GM12878 (cell line): ENCODE data around the gene GLT8D2. TPM values are rescaled to one million over a fixed set of nuclear protein-coding genes. Genes with fewer than 3 reads are reported as not detected.

Experiments used
- ATAC-seq: fragments of 200-7000 bp; cut with Tn5 transposase; 3 replicates; pipeline ENCODE4 v1.9.1; 2020; ENCODE audit warnings: mild to moderate bottlenecking, moderate library complexity
- BruUV-seq: library from RNA; stranded (reverse); fragments of 400-500 nt; replicated peaks from 2 replicates; lab custom pipeline; 2021; lab: Mats Ljungman, UMichigan
- CTCF ChIA-PET: fragments of 300-600 bp; sonication (Branson Sonifier 250); formaldehyde crosslinking; extraction: SDS; loops from one replicate; lab custom pipeline; 2021; ENCODE audit warnings: inconsistent platforms; lab: Yijun Ruan, JAX
- POLR2A ChIA-PET: fragments of 350-600 bp; formaldehyde crosslinking; extraction: SDS; loops from one replicate; lab custom pipeline; 2021; ENCODE audit warnings: inconsistent platforms; lab: Charles Lee
- RAD21 ChIA-PET: fragments of 300-600 bp; sonication (Branson Sonifier 250); formaldehyde crosslinking; loops from one replicate; lab custom pipeline; 2023; ENCODE audit warnings: antibody characterized with exemption; ENCODE audit not compliant: unreplicated experiment; lab: Charles Lee
- SMC1A ChIA-PET: fragments of 300-600 bp; sonication (Branson Sonifier 250); formaldehyde crosslinking; loops from one replicate; lab custom pipeline; 2023; ENCODE audit not compliant: unreplicated experiment, uncharacterized antibody; lab: Charles Lee
- DNase-seq: peaks from one replicate; pipeline ENCODE4 v3.0.0-alpha.2; 2011; ENCODE audit warnings: low read depth, low spot score
- FAIRE-seq: peaks from 3 replicates; lab custom pipeline; 2011; peaks lifted over from hg19 to GRCh38; lab: Jason Lieb, UNC
- H2AFZ ChIP-seq: 2 replicates; pipeline ENCODE4 v1.6.0; 2011; ENCODE audit warnings: low read depth, low read length, control low read depth; ENCODE audit not compliant: control insufficient read depth
- H3K27ac ChIP-seq: 2 replicates; pipeline ENCODE4 v1.5.1; 2011; ENCODE audit warnings: control low read depth; ENCODE audit not compliant: control insufficient read depth, insufficient read depth
- H3K27me3 ChIP-seq, 2 experiments: replicated peaks in 1 of 2; 2 replicates each; pipeline versions ENCODE4 v1.6.0 to v1.6.1; 2011; ENCODE audit warnings: low read length in 1 of 2; ENCODE audit not compliant: control insufficient read depth in 2 of 2, insufficient read depth in 2 of 2
- H3K36me3 ChIP-seq, 2 experiments: 2 replicates each; pipeline ENCODE4 v1.5.1; 2011; ENCODE audit warnings: low read length in 1 of 2; ENCODE audit not compliant: control insufficient read depth in 2 of 2, insufficient read depth in 2 of 2
- H3K4me1 ChIP-seq: 2 replicates; pipeline ENCODE4 v1.6.1; 2011; ENCODE audit warnings: mild to moderate bottlenecking, low read length, moderate library complexity, mixed read lengths; ENCODE audit not compliant: control insufficient read depth, insufficient read depth
- H3K4me2 ChIP-seq: 2 replicates; pipeline ENCODE4 v1.6.0; 2011; ENCODE audit warnings: control low read depth; ENCODE audit not compliant: control insufficient read depth, insufficient read depth
- H3K4me3 ChIP-seq: fragments of 200-600 bp; sonication (generic); 2 replicates; pipeline ENCODE4 v1.5.1; 2016
- H3K79me2 ChIP-seq: 2 replicates; pipeline ENCODE4 v1.6.0; 2011; ENCODE audit warnings: low read length; ENCODE audit not compliant: control insufficient read depth, insufficient read depth
- H3K9ac ChIP-seq: 2 replicates; pipeline ENCODE4 v1.8.0; 2011; ENCODE audit warnings: low read length, control low read depth, mixed read lengths; ENCODE audit not compliant: control insufficient read depth, insufficient read depth
- H3K9me3 ChIP-seq: replicated peaks from 3 replicates; pipeline ENCODE4 v1.5.1; 2011; ENCODE audit warnings: mild to moderate bottlenecking, low read length; ENCODE audit not compliant: control insufficient read depth, insufficient read depth
- H4K20me1 ChIP-seq: 2 replicates; pipeline ENCODE4 v1.6.0; 2011; ENCODE audit not compliant: control insufficient read depth, insufficient read depth
- ATF7 ChIP-seq: fragments of 450-650 bp; IDR thresholded peaks from 2 replicates; pipeline ENCODE4 v1.6.1; 2016; ENCODE audit warnings: low read depth, mild to moderate bottlenecking
- DPF2 ChIP-seq: fragments of 450-650 bp; IDR thresholded peaks from 2 replicates; pipeline ENCODE4 v1.6.1; 2017; ENCODE audit warnings: mild to moderate bottlenecking
- EGR1 ChIP-seq, 2 experiments: IDR thresholded peaks; 1 replicate in 1 of 2; 2 replicates in 1 of 2; pipeline ENCODE4 v1.6.1; 2011 to 2012; ENCODE audit warnings: low read depth in 2 of 2, low read length in 2 of 2, borderline replicate concordance in 1 of 2, mild to moderate bottlenecking in 1 of 2, moderate library complexity in 1 of 2
- EP300 ChIP-seq, 2 experiments: fragments of 150-350 bp in 1 of 2; IDR thresholded peaks; 2 replicates each; pipeline ENCODE4 v1.6.1; 2011 to 2012; ENCODE audit warnings: low read depth in 2 of 2, low read length in 2 of 2, borderline replicate concordance in 1 of 2, improper control_type of control experiment in 1 of 2, inconsistent platforms in 1 of 2; ENCODE audit not compliant: control insufficient read depth in 1 of 2
- MYC ChIP-seq: IDR thresholded peaks from 2 replicates; pipeline ENCODE4 v1.6.1; 2011; ENCODE audit warnings: mild to moderate bottlenecking, low read length, moderate library complexity, inconsistent platforms; ENCODE audit not compliant: insufficient read depth, insufficient replicate concordance, insufficient read length, severe bottlenecking
- RELA ChIP-seq: fragments of 450-650 bp; IDR thresholded peaks from 2 replicates; pipeline ENCODE4 v1.8.0; 2014; ENCODE audit warnings: borderline replicate concordance; ENCODE audit not compliant: partially characterized antibody
- SMC3 ChIP-seq: IDR thresholded peaks from 2 replicates; pipeline ENCODE4 v1.6.1; 2011; ENCODE audit warnings: low read length, improper control_type of control experiment, borderline replicate concordance
- TAF1 ChIP-seq: IDR thresholded peaks from 2 replicates; pipeline ENCODE4 v1.6.1; 2011; ENCODE audit warnings: mild to moderate bottlenecking, low read depth, low read length, borderline replicate concordance
- WGBS: methylation state at CpG from one replicate; pipeline ENCODE4 v1.1.6; 2016; ENCODE audit warnings: low lambda C conversion rate; ENCODE audit not compliant: insufficient replicate concordance, insufficient coverage; ENCODE audit errors: missing lambda C conversion rate; 5-methylcytosine and 5-hydroxymethylcytosine counted together
- in situ Hi-C: fragments of 300-500 bp; cut with MboI; formaldehyde crosslinking; loops from 9 replicates; pipeline ENCODE4 v1.14.3; 2018; ENCODE audit warnings: mixed read lengths
- intact Hi-C: fragments of 100-400 bp; cut with micrococcal nuclease; formaldehyde crosslinking; loops from one replicate; pipeline ENCODE4 v1.14.2; 2022; ENCODE audit not compliant: unreplicated experiment
- polyA plus RNA-seq, 11 experiments: library from polyadenylated mRNA; depleted of rRNA in 4 of 11; unstranded in 6 of 11; stranded (reverse) in 5 of 11; fragments of >200 nt; fragmentation: Nextera tagmentation in 4 of 11; fragmentation: Illumina TruSeq in 1 of 11; extraction: Ambion mirVana in 4 of 11; extraction: Trizol in 1 of 11; gene quantifications; 1 replicate in 1 of 11; 2 replicates in 10 of 11; pipeline versions ENCODE4 v1.2.1 to v1.2.3, GENCODE V29; 2011 to 2016; ENCODE audit warnings: inconsistent platforms in 2 of 11, missing spikeins in 2 of 11, low read depth in 1 of 11
- total RNA-seq, 4 experiments: library from RNA; depleted of rRNA in 3 of 4; stranded (reverse); fragments of >200 nt in 3 of 4; fragmentation: Illumina TruSeq in 1 of 4; extraction: Trizol in 1 of 4; gene quantifications; 2 replicates each; pipeline versions ENCODE4 v1.2.1 to v1.2.3, GENCODE V29; 2013 to 2021
- TF ChIP-seq, protein P1 (sequence below): IDR thresholded peaks from 2 replicates; pipeline ENCODE4 v1.6.1; 2012; ENCODE audit warnings: low read depth, low read length, improper control_type of control experiment
- TF ChIP-seq, protein P2 (sequence below): fragments of 450-650 bp; IDR thresholded peaks from 2 replicates; pipeline ENCODE4 v1.6.1; 2017; ENCODE audit warnings: mild to moderate bottlenecking, moderate library complexity
- TF ChIP-seq, protein P3 (sequence below): fragments of 450-650 bp; formaldehyde crosslinking; IDR thresholded peaks from 2 replicates; pipeline ENCODE4 v1.4.0; 2020; ENCODE audit warnings: mild to moderate bottlenecking, moderate library complexity
- TF ChIP-seq, protein P4 (sequence below): IDR thresholded peaks from 2 replicates; pipeline ENCODE4 v1.6.1; 2011; ENCODE audit warnings: mild to moderate bottlenecking, low read depth, low read length, moderate library complexity; ENCODE audit not compliant: insufficient replicate concordance

GLT8D2 gene
- total and polyA plus RNA-seq, 10 of the 15 experiments (the other 5 are each of a cell fraction or from before 2014, with no cell fraction given): 0.06 to 0.80 (median 0.37) TPM; not detected in 1

DNA sequence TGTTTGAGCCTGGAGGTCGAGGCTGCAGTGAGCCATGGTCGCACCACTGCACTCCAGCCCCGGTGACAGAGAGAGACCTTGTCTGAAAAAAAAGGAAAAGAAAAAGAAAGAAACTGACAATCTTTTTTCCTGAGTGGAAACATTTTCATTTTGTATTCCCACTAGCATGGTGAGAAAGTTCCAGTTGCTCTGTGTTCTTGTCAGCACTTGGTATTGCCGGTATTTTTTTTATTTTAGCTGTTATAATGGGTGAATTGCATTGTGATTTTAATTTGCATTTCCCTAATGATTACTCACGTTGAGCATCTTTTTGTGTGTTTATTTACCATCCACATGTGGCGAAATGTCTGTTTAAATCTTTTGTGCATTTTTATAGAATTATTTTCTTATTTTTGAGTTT is 25.6 kb downstream of the GLT8D2 start (continued):
- TF ChIP-seq, protein P1, sequence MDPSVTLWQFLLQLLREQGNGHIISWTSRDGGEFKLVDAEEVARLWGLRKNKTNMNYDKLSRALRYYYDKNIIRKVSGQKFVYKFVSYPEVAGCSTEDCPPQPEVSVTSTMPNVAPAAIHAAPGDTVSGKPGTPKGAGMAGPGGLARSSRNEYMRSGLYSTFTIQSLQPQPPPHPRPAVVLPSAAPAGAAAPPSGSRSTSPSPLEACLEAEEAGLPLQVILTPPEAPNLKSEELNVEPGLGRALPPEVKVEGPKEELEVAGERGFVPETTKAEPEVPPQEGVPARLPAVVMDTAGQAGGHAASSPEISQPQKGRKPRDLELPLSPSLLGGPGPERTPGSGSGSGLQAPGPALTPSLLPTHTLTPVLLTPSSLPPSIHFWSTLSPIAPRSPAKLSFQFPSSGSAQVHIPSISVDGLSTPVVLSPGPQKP: no peak
- TF ChIP-seq, protein P2, sequence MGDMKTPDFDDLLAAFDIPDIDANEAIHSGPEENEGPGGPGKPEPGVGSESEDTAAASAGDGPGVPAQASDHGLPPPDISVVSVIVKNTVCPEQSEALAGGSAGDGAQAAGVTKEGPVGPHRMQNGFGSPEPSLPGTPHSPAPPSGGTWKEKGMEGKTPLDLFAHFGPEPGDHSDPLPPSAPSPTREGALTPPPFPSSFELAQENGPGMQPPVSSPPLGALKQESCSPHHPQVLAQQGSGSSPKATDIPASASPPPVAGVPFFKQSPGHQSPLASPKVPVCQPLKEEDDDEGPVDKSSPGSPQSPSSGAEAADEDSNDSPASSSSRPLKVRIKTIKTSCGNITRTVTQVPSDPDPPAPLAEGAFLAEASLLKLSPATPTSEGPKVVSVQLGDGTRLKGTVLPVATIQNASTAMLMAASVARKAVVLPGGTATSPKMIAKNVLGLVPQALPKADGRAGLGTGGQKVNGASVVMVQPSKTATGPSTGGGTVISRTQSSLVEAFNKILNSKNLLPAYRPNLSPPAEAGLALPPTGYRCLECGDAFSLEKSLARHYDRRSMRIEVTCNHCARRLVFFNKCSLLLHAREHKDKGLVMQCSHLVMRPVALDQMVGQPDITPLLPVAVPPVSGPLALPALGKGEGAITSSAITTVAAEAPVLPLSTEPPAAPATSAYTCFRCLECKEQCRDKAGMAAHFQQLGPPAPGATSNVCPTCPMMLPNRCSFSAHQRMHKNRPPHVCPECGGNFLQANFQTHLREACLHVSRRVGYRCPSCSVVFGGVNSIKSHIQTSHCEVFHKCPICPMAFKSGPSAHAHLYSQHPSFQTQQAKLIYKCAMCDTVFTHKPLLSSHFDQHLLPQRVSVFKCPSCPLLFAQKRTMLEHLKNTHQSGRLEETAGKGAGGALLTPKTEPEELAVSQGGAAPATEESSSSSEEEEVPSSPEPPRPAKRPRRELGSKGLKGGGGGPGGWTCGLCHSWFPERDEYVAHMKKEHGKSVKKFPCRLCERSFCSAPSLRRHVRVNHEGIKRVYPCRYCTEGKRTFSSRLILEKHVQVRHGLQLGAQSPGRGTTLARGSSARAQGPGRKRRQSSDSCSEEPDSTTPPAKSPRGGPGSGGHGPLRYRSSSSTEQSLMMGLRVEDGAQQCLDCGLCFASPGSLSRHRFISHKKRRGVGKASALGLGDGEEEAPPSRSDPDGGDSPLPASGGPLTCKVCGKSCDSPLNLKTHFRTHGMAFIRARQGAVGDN: no peak
- TF ChIP-seq TAF1 (no peak), MYC (no peak), EGR1 (IDR thresholded peaks at IDR 0.05; ENCODE audit: borderline replicate concordance in 1 of 2, low read depth in 2 of 2, low read length in 2 of 2) (no peak)

DNA sequence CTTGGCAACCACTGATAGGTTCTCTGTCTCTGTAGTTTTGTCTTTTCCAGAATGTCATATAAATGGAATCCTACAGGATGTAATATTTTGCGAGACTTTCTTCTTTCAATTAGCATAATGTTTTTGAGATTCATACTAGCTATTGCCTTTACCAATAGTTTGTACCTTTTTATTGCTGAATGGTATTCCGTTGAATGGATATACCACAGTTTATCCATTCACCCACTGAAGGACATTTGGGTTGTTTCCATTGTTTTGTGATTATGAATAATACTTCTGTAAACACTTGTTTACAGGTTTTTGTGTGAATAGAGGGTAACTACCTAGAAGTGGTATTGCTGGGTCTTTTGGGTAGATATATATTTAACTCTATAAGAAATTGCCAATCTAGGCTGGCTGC is 26.3 kb downstream of the GLT8D2 start:
- 86% methylated on average over 2 of the region's 2 CpGs for WGBS

More for the DNA sequence above, 26.3 kb downstream of the GLT8D2 start:
- no peak for FAIRE-seq
- DNase-seq: no peak
- no peaks in the 10 kb centered on the region for H3K79me2 ChIP-seq
- H3K4me2 ChIP-seq: no peak overlapping the region
- no peak overlapping the region for H2AFZ ChIP-seq
- RAD21 ChIA-PET: no interaction called here
- no peak for ATAC-seq
- in situ Hi-C loops: no loop called here
- H3K4me3 ChIP-seq: no peak overlapping the region
- SMC1A ChIA-PET: interaction anchor here (0.6 kb wide), 1 partner anchor 68 kb away, joined by 3 read pairs; no protein-coding TSS in a partner anchor
- H3K9me3 ChIP-seq: no peaks in the 10 kb centered on the region
- CTCF ChIA-PET: no interaction called here
- BruUV-seq: no TSS peak
- intact Hi-C loops: no loop called here
- no peaks in the 10 kb centered on the region for H3K4me1 ChIP-seq
- TF ChIP-seq DPF2 (no peak), EP300 (IDR thresholded peaks at IDR 0.05; ENCODE audit: borderline replicate concordance in 1 of 2, control insufficient read depth in 1 of 2, low read depth in 2 of 2, low read length in 2 of 2) (no peak), SMC3 (no peak), ATF7 (no peak), RELA (no peak)
- TF ChIP-seq, protein P3, sequence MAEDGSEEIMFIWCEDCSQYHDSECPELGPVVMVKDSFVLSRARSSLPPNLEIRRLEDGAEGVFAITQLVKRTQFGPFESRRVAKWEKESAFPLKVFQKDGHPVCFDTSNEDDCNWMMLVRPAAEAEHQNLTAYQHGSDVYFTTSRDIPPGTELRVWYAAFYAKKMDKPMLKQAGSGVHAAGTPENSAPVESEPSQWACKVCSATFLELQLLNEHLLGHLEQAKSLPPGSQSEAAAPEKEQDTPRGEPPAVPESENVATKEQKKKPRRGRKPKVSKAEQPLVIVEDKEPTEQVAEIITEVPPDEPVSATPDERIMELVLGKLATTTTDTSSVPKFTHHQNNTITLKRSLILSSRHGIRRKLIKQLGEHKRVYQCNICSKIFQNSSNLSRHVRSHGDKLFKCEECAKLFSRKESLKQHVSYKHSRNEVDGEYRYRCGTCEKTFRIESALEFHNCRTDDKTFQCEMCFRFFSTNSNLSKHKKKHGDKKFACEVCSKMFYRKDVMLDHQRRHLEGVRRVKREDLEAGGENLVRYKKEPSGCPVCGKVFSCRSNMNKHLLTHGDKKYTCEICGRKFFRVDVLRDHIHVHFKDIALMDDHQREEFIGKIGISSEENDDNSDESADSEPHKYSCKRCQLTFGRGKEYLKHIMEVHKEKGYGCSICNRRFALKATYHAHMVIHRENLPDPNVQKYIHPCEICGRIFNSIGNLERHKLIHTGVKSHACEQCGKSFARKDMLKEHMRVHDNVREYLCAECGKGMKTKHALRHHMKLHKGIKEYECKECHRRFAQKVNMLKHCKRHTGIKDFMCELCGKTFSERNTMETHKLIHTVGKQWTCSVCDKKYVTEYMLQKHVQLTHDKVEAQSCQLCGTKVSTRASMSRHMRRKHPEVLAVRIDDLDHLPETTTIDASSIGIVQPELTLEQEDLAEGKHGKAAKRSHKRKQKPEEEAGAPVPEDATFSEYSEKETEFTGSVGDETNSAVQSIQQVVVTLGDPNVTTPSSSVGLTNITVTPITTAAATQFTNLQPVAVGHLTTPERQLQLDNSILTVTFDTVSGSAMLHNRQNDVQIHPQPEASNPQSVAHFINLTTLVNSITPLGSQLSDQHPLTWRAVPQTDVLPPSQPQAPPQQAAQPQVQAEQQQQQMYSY (CRISPR knock-in tag): no peak
- TF ChIP-seq, protein P4, sequence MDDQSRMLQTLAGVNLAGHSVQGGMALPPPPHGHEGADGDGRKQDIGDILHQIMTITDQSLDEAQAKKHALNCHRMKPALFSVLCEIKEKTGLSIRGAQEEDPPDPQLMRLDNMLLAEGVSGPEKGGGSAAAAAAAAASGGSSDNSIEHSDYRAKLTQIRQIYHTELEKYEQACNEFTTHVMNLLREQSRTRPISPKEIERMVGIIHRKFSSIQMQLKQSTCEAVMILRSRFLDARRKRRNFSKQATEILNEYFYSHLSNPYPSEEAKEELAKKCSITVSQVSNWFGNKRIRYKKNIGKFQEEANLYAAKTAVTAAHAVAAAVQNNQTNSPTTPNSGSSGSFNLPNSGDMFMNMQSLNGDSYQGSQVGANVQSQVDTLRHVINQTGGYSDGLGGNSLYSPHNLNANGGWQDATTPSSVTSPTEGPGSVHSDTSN: no peak
- POLR2A ChIA-PET: no interaction called here
- no peaks in the 10 kb centered on the region for H4K20me1 ChIP-seq
- H3K27ac ChIP-seq: no peak overlapping the region
- H3K9ac ChIP-seq: no peak overlapping the region
- H3K27me3 ChIP-seq: no peaks in the 10 kb centered on the region; a peak in 1 of 4 replicates
- H3K36me3 ChIP-seq: no peaks in the 10 kb centered on the region
